NCI-H2227 treated with DMSO at 0.1 percent for 48 hours (cell line): ENCODE data around the gene PTPRCAP.

Experiments used
- DNase-seq: peaks from one replicate; lab custom pipeline; 2025; lab: John Stamatoyannopoulos, UW

Gene PTPRCAP

GRCh38 chr11:67465189-67465510 is 27.7 kb upstream of the PTPRCAP start:
- DNase-seq, result no peak

GRCh38 chr11:67464411-67465188 is 27.1 kb upstream of the PTPRCAP start:
- DNase-seq, result no peak

GRCh38 chr11:67463680-67464410 is 26.4 kb upstream of the PTPRCAP start:
- DNase-seq, result no peak

- DNase-seq, result no peak
Observed at GRCh38 chr11:67463186-67463585, 25.7 kb upstream of the PTPRCAP start.

- DNase-seq, result no peak
Observed at GRCh38 chr11:67458266-67458665, 20.8 kb upstream of the PTPRCAP start.

GRCh38 chr11:67457453-67457852 is 20.0 kb upstream of the PTPRCAP start:
- no peak for DNase-seq

- DNase-seq, result no peak
Observed at GRCh38 chr11:67456068-67456705, 18.7 kb upstream of the PTPRCAP start.

GRCh38 chr11:67455054-67455453 is 17.6 kb upstream of the PTPRCAP start, which contains the start of gene CABP4:
TSS of gene CABP4 (plus strand) at chr11:67455354. CDS start at chr11:67455424, 70 bp downstream.
- DNase-seq, result no peak

- no peak for DNase-seq
Observed at GRCh38 chr11:67453816-67454732, 16.6 kb upstream of the PTPRCAP start.

- no peak for DNase-seq
Observed at GRCh38 chr11:67452141-67452952, 14.9 kb upstream of the PTPRCAP start, which contains the start of gene GPR152. TSS of gene GPR152 (minus strand) at chr11:67452729. CDS start at chr11:67452724, 5 bp downstream.

GRCh38 chr11:67451658-67451976 is 14.1 kb upstream of the PTPRCAP start:
- DNase-seq, result no peak

GRCh38 chr11:67450796-67451657 is 13.5 kb upstream of the PTPRCAP start:
- DNase-seq, result no peak

- DNase-seq, result no peak
Observed at GRCh38 chr11:67449116-67449844, 11.8 kb upstream of the PTPRCAP start.

- DNase-seq, result no peak
Observed at GRCh38 chr11:67448220-67448609, 10.7 kb upstream of the PTPRCAP start.

GRCh38 chr11:67445515-67445914 is 8.0 kb upstream of the PTPRCAP start:
- no peak for DNase-seq

- no peak for DNase-seq
Observed at GRCh38 chr11:67442504-67443404, 5.3 kb upstream of the PTPRCAP start.

GRCh38 chr11:67441731-67442351 is 4.4 kb upstream of the PTPRCAP start:
- DNase-seq, result no peak

GRCh38 chr11:67441098-67441563 is 3.6 kb upstream of the PTPRCAP start:
- DNase-seq, result no peak
